A549 (cell line): Measurements from ENCODE around the gene RGS13.

ENCODE experiments used
- BHLHE40 ChIP-seq: IDR thresholded peaks from 2 replicates; pipeline ENCODE4 v1.6.1; 2012; ENCODE audit warnings: low read depth, low read length, inconsistent platforms
- CTCF ChIP-seq: fragments of >200 bp; sonication (Bioruptor Twin); formaldehyde crosslinking; IDR thresholded peaks from 3 replicates; pipeline ENCODE4 v1.5.1; 2016
- MAX ChIP-seq: IDR thresholded peaks from 2 replicates; pipeline ENCODE4 v1.6.1; 2012
- POLR2A ChIP-seq: IDR thresholded peaks from 2 replicates; pipeline ENCODE4 v1.6.1; 2012; ENCODE audit warnings: mild to moderate bottlenecking, low read length
- ZFP36 ChIP-seq: fragments of 450-650 bp; IDR thresholded peaks from 2 replicates; pipeline ENCODE4 v1.6.1; 2014; ENCODE audit warnings: borderline replicate concordance; ENCODE audit not compliant: partially characterized antibody

GRCh38 chr1:192610112-192610889 is 25.6 kb upstream of the RGS13 start:
- no peak for TF ChIP-seq MAX
- peak; percentile 74 for TF ChIP-seq CTCF
- TF ChIP-seq POLR2A = no peak
- TF ChIP-seq BHLHE40 = no peak
- TF ChIP-seq ZFP36 = no peak
